HCT116 (cell line): ENCODE results near the gene RPL3.

Experiments used
- EZH2 ChIP-seq: fragments of 200-600 bp; sonication (generic); IDR thresholded peaks from 2 replicates; pipeline ENCODE4 v1.6.1; 2017; ENCODE audit warnings: antibody characterized with exemption, mixed run types
- EZH2phosphoT487 ChIP-seq: fragments of 200-600 bp; IDR thresholded peaks from 2 replicates; pipeline ENCODE4 v1.6.1; 2018; ENCODE audit warnings: antibody characterized with exemption, borderline replicate concordance
- FOSL1 ChIP-seq: IDR thresholded peaks from 2 replicates; pipeline ENCODE4 v1.6.1; 2012; ENCODE audit warnings: low read depth
- POLR2A ChIP-seq: IDR thresholded peaks from 2 replicates; pipeline ENCODE4 v1.7.0; 2011; ENCODE audit warnings: borderline replicate concordance; ENCODE audit not compliant: insufficient read depth, insufficient read length; ENCODE audit errors: extremely low read depth
- POLR2AphosphoS5 ChIP-seq: IDR thresholded peaks from 2 replicates; pipeline ENCODE4 v1.6.1; 2011; ENCODE audit warnings: mild to moderate bottlenecking, low read depth, low read length, moderate library complexity
- YY1 ChIP-seq: IDR thresholded peaks from 2 replicates; pipeline ENCODE4 v1.6.1; 2011; ENCODE audit warnings: low read length, low read depth, moderate library complexity, mild to moderate bottlenecking; ENCODE audit not compliant: insufficient replicate concordance; ENCODE audit errors: extremely low read depth
- TF ChIP-seq, protein P1 (sequence below), 3 experiments: fragments of 200-600 bp in 1 of 3; sonication (generic) in 1 of 3; IDR thresholded peaks in 2 of 3; conservative IDR thresholded peaks in 1 of 3; 2 replicates each; pipeline ENCODE4 v1.5.1; 2012 to 2017; ENCODE audit warnings: low read depth in 2 of 3, low read length in 2 of 3, antibody characterized with exemption in 1 of 3, borderline replicate concordance in 1 of 3, control low read depth in 1 of 3, mild to moderate bottlenecking in 1 of 3, mixed read lengths in 1 of 3, mixed run types in 1 of 3, moderate library complexity in 1 of 3; ENCODE audit not compliant: insufficient read depth in 1 of 3

GRCh38 chr22:39280250-39280649 is 39.2 kb downstream of the RPL3 start:
- TF ChIP-seq POLR2AphosphoS5, result no peak
- TF ChIP-seq POLR2A, result no peak
- TF ChIP-seq EZH2phosphoT487, result no peak
- TF ChIP-seq, protein P1, sequence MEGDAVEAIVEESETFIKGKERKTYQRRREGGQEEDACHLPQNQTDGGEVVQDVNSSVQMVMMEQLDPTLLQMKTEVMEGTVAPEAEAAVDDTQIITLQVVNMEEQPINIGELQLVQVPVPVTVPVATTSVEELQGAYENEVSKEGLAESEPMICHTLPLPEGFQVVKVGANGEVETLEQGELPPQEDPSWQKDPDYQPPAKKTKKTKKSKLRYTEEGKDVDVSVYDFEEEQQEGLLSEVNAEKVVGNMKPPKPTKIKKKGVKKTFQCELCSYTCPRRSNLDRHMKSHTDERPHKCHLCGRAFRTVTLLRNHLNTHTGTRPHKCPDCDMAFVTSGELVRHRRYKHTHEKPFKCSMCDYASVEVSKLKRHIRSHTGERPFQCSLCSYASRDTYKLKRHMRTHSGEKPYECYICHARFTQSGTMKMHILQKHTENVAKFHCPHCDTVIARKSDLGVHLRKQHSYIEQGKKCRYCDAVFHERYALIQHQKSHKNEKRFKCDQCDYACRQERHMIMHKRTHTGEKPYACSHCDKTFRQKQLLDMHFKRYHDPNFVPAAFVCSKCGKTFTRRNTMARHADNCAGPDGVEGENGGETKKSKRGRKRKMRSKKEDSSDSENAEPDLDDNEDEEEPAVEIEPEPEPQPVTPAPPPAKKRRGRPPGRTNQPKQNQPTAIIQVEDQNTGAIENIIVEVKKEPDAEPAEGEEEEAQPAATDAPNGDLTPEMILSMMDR (IDR thresholded peaks at IDR 0.05 in 2 of 3, conservative IDR thresholded peaks at IDR 0.05 in 1 of 3; ENCODE audit: borderline replicate concordance in 1 of 3, insufficient read depth in 1 of 3, low read depth in 2 of 3, low read length in 2 of 3), result no peak
- no peak for TF ChIP-seq FOSL1
- TF ChIP-seq EZH2, result no peak
- no peak for TF ChIP-seq YY1
